ENCODE measurements around the gene ZC2HC1C. TPM values are rescaled to one million over a fixed set of nuclear protein-coding genes. Genes with fewer than 3 reads are reported as not detected.

Gene ZC2HC1C
- total RNA-seq, 1 donor from 2014 or later = 1.3 TPM

DNA sequence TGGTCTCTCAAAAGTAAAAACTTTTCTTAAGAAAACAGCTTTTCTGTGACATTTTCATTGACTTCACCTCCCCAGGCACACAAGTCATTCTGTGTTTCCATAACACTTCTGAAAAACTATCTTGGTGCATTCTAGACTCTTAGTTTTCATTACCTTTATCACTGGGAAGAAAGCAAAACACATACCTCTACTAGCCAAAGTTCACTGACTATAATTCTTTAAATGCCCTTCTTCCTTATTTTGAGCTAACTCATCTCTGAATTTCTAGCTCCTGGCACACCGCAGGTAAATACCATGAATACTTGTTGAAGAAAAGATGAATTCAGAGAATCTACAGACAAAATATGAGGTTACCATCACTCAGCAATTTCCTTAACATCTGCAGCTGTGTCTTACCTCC lies 39.3 kb upstream of the ZC2HC1C start:
- H3K27ac Mint-ChIP-seq (ENCODE audit: unreplicated experiment) = no peak overlapping the region
- H3K36me3 Mint-ChIP-seq (ENCODE audit: low read depth) = peaks cover 7% of the 10 kb centered on the region
- no peaks in the 10 kb centered on the region for H3K27me3 Mint-ChIP-seq (ENCODE audit: low read depth)
- H3K9me3 Mint-ChIP-seq = no peaks in the 10 kb centered on the region
- no peaks in the 10 kb centered on the region for H3K4me1 Mint-ChIP-seq
- TF ChIP-seq, protein P1, sequence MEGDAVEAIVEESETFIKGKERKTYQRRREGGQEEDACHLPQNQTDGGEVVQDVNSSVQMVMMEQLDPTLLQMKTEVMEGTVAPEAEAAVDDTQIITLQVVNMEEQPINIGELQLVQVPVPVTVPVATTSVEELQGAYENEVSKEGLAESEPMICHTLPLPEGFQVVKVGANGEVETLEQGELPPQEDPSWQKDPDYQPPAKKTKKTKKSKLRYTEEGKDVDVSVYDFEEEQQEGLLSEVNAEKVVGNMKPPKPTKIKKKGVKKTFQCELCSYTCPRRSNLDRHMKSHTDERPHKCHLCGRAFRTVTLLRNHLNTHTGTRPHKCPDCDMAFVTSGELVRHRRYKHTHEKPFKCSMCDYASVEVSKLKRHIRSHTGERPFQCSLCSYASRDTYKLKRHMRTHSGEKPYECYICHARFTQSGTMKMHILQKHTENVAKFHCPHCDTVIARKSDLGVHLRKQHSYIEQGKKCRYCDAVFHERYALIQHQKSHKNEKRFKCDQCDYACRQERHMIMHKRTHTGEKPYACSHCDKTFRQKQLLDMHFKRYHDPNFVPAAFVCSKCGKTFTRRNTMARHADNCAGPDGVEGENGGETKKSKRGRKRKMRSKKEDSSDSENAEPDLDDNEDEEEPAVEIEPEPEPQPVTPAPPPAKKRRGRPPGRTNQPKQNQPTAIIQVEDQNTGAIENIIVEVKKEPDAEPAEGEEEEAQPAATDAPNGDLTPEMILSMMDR (conservative IDR thresholded peaks at IDR 0.05) = no peak
- no peak overlapping the region for H3K4me3 Mint-ChIP-seq
- DNase-seq (ENCODE audit: low read depth, low spot score) = no peak

DNA sequence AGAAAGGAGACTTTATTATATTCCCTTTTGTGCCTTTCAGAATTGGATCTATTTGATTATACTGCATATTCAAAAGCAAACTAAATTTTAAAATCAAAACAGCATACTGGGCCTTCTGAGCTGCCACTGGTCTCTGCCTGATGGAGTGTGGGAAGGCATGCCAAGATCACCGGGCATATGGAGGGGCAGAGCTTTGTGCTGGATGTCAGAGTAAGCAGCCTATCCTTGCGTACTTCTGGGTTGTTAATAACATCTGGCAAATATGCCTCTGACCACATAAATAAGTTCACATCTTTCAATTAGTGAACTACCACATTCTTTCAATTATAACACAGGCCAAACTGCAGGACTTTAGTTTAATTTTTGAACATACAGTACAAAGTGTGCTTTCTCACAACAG lies 36.5 kb upstream of the ZC2HC1C start:
- DNase-seq (ENCODE audit: low read depth, low spot score) = no peak
- Mint-ChIP-seq H3K36me3 (ENCODE audit: low read depth) (peaks cover 11% of the 10 kb centered on the region), H3K9me3 (no peaks in the 10 kb centered on the region), H3K27ac (ENCODE audit: unreplicated experiment) (no peak overlapping the region), H3K4me3 (no peak overlapping the region), H3K4me1 (no peaks in the 10 kb centered on the region), H3K27me3 (ENCODE audit: low read depth) (no peaks in the 10 kb centered on the region)
- TF ChIP-seq, protein P1 (conservative IDR thresholded peaks at IDR 0.05) = no peak

DNA sequence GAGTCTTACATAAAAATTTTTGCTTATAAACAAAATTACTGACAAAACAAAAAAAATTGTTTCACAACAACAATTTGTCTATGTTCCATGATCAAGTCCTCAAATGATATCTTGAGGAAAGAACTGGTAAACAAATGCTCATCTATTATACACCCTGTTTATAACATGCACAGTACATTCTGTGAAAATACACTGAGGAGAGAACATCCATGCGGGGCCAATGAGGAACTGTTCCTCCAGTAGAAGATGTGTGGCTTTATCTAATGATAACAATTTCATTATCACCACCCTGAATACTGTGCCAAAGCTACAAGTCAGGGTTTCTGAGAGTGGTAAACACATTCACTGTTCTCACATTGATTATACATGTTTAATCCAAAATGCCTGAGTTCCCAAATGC lies 28.9 kb upstream of the ZC2HC1C start:
- TF ChIP-seq, protein P1 (conservative IDR thresholded peaks at IDR 0.05) = no peak
- no peaks in the 10 kb centered on the region for H3K27me3 Mint-ChIP-seq (ENCODE audit: low read depth)
- H3K4me3 Mint-ChIP-seq = no peak overlapping the region
- H3K4me1 Mint-ChIP-seq = peaks cover 20% of the 10 kb centered on the region
- no peaks in the 10 kb centered on the region for H3K9me3 Mint-ChIP-seq
- H3K36me3 Mint-ChIP-seq (ENCODE audit: low read depth) = peaks cover 5% of the 10 kb centered on the region
- H3K27ac Mint-ChIP-seq (ENCODE audit: unreplicated experiment) = no peak overlapping the region
- DNase-seq (ENCODE audit: low read depth, low spot score) = no peak

DNA sequence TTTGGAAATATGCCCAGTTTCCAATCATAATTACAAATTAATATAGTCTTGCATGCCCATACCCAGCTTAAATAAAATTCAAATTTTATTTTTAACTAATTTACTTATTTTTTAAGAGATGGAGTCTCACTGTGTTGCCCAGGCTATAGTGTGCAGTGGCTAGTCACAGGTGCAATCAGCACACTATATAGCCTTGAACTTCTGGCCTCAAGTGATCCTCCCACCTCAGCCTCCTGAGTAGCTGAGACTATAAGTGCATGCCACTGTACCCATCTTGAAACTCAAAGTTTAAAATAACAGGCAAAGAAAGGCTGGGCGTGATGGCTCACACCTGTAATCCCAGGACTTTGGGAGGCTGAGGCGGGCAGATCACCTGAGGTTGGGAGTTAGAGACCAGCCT lies 28.5 kb upstream of the ZC2HC1C start:
- Mint-ChIP-seq H3K4me1 (peaks cover 23% of the 10 kb centered on the region), H3K9me3 (no peaks in the 10 kb centered on the region), H3K27me3 (ENCODE audit: low read depth) (no peaks in the 10 kb centered on the region), H3K4me3 (no peak overlapping the region), H3K27ac (ENCODE audit: unreplicated experiment) (no peak overlapping the region), H3K36me3 (ENCODE audit: low read depth) (peaks cover 5% of the 10 kb centered on the region)
- DNase-seq (ENCODE audit: low read depth, low spot score) = no peak
- TF ChIP-seq, protein P1 (conservative IDR thresholded peaks at IDR 0.05) = no peak

DNA sequence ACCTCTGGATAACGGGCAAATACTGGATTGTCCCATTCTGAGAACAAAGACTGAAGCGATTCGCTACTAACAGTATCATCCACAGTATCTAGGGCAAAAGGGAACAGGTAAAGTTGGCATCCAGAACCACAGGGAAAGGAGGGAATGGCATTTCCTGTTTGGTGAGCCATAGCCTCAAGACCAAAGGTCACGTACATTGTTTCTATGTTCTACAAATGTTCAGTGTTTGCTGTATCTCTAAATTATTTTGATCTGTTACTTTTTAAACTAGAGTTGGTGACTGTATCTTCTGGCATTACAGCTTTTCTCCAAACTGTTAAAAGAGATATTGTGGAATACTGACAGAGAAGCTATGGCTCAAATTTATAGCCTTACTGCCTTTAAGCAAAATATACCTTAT lies 27.8 kb upstream of the ZC2HC1C start:
- TF ChIP-seq, protein P1 (conservative IDR thresholded peaks at IDR 0.05) = no peak
- no peaks in the 10 kb centered on the region for H3K27me3 Mint-ChIP-seq (ENCODE audit: low read depth)
- no peak for DNase-seq (ENCODE audit: low read depth, low spot score)
- H3K9me3 Mint-ChIP-seq = no peaks in the 10 kb centered on the region
- peaks cover 8% of the 10 kb centered on the region for H3K36me3 Mint-ChIP-seq (ENCODE audit: low read depth)
- no peak overlapping the region for H3K27ac Mint-ChIP-seq (ENCODE audit: unreplicated experiment)
- H3K4me3 Mint-ChIP-seq = no peak overlapping the region
- peaks cover 28% of the 10 kb centered on the region for H3K4me1 Mint-ChIP-seq

DNA sequence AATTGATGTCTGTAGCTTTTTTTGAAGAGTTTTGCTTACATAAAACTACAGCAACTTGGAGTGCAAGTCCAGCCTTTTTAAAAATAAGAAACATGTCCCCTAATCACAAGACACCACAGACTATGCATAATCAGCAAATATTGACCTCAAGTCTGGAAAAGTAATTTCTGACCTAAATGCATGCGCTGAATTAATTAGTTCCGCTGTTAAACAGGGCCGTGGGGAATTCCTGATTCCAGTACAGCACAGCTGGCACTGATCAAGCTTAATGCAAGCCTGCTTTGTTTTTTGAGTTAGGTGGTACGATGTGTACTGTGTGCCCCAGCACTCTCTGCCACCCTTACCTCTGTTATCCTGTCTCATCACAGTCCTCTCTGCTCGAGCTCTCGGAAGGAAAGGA lies 27.4 kb upstream of the ZC2HC1C start:
- peaks cover 10% of the 10 kb centered on the region for H3K36me3 Mint-ChIP-seq (ENCODE audit: low read depth)
- no peak overlapping the region for H3K27ac Mint-ChIP-seq (ENCODE audit: unreplicated experiment)
- peaks cover 28% of the 10 kb centered on the region for H3K4me1 Mint-ChIP-seq
- DNase-seq (ENCODE audit: low read depth, low spot score) = no peak
- TF ChIP-seq, protein P1 (conservative IDR thresholded peaks at IDR 0.05) = no peak
- no peak overlapping the region for H3K4me3 Mint-ChIP-seq
- no peaks in the 10 kb centered on the region for H3K27me3 Mint-ChIP-seq (ENCODE audit: low read depth)
- H3K9me3 Mint-ChIP-seq = no peaks in the 10 kb centered on the region

Measured in neural crest cell (in vitro differentiated cells).